Type B pancreatic cell (in vitro differentiated cells): Measurements from ENCODE around the gene HEATR9. TPM values are rescaled to one million over a fixed set of nuclear protein-coding genes. Genes with fewer than 3 reads are reported as not detected.

Experiments
- DNase-seq: peaks from one replicate; pipeline ENCODE4 v3.0.0; 2021; ENCODE audit warnings: mixed read lengths; ENCODE audit not compliant: unreplicated experiment; ENCODE audit errors: extremely low spot score
- H3K27ac Mint-ChIP-seq: 2 replicates; pipeline ENCODE4 v1.8.0; 2021; ENCODE audit warnings: mild to moderate bottlenecking, mixed read lengths
- H3K27me3 Mint-ChIP-seq: 2 replicates; pipeline ENCODE4 v1.8.0; 2021; ENCODE audit warnings: mixed read lengths
- H3K36me3 Mint-ChIP-seq: 2 replicates; pipeline ENCODE4 v1.8.0; 2021; ENCODE audit warnings: mixed read lengths
- H3K4me1 Mint-ChIP-seq: one replicate; pipeline ENCODE4 v1.8.0; 2021; ENCODE audit warnings: mixed read lengths; ENCODE audit not compliant: unreplicated experiment
- H3K4me3 Mint-ChIP-seq: 2 replicates; pipeline ENCODE4 v1.8.0; 2021; ENCODE audit warnings: mild to moderate bottlenecking, mixed read lengths
- H3K9me3 Mint-ChIP-seq: 2 replicates; pipeline ENCODE4 v1.8.0; 2021; ENCODE audit warnings: mixed read lengths
- CTCF ChIP-seq: fragments of 200-600 bp; sonication (generic); conservative IDR thresholded peaks from 2 replicates; pipeline ENCODE4 v1.5.0; 2021; ENCODE audit warnings: antibody characterized with exemption, mild to moderate bottlenecking
- long read RNA-seq: library from polyadenylated mRNA; unstranded; transcript quantifications from one replicate; pipeline ENCODE4 v2.0.0, GENCODE V29; 2020
- total RNA-seq: library from RNA; stranded (reverse); gene quantifications from 2 replicates; pipeline ENCODE4 v1.2.1, GENCODE V29; 2021; ENCODE audit warnings: low replicate concordance

The HEATR9 gene
- not detected in 2 replicates for total RNA-seq
- long read RNA-seq = 0 reads

GRCh38 chr17:35868737-35869136 is at the start of gene HEATR9:
Gene HEATR9, minus strand, starts transcription at chr17:35868891. Its CDS starts 149 bp downstream, at chr17:35868742.
- Mint-ChIP-seq H3K9me3 (no peaks in the 10 kb centered on the region), H3K27ac (no peak within 1 kb of the TSS), H3K4me3 (no peak within 1 kb of the TSS), H3K4me1 (peaks cover 13% of the 10 kb centered on the region), H3K27me3 (no peaks in the 10 kb centered on the region), H3K36me3 (no peaks in the 10 kb centered on the region)
- TF ChIP-seq CTCF = no peak
- no peak for DNase-seq

GRCh38 chr17:35917519-35918213 is 49.0 kb upstream of the HEATR9 start:
- H3K9me3 Mint-ChIP-seq = peaks cover 8% of the 10 kb centered on the region

GRCh38 chr17:35915153-35915964 is 46.7 kb upstream of the HEATR9 start:
- Mint-ChIP-seq H3K9me3 (peaks cover 8% of the 10 kb centered on the region), H3K4me3 (no peak overlapping the region), H3K36me3 (peaks cover 4% of the 10 kb centered on the region), H3K27ac (no peak overlapping the region), H3K4me1 (no peaks in the 10 kb centered on the region), H3K27me3 (no peaks in the 10 kb centered on the region)
- DNase-seq = no peak
- TF ChIP-seq CTCF = no peak

More at GRCh38 chr17:35917519-35918213, 49.0 kb upstream of the HEATR9 start:
- no peaks in the 10 kb centered on the region for H3K4me1 Mint-ChIP-seq
- peaks cover 4% of the 10 kb centered on the region for H3K36me3 Mint-ChIP-seq
- no peak overlapping the region for H3K4me3 Mint-ChIP-seq
- H3K27me3 Mint-ChIP-seq = no peaks in the 10 kb centered on the region
- H3K27ac Mint-ChIP-seq = no peak overlapping the region
- TF ChIP-seq CTCF = no peak
- no peak for DNase-seq

GRCh38 chr17:35914354-35914753 is 45.7 kb upstream of the HEATR9 start:
- H3K36me3 Mint-ChIP-seq = peaks cover 4% of the 10 kb centered on the region
- no peak for DNase-seq
- H3K4me3 Mint-ChIP-seq = no peak overlapping the region
- no peak for TF ChIP-seq CTCF
- no peaks in the 10 kb centered on the region for H3K27me3 Mint-ChIP-seq
- no peaks in the 10 kb centered on the region for H3K4me1 Mint-ChIP-seq
- no peak overlapping the region for H3K27ac Mint-ChIP-seq
- peaks cover 8% of the 10 kb centered on the region for H3K9me3 Mint-ChIP-seq

- Mint-ChIP-seq H3K27ac (no peak overlapping the region), H3K27me3 (no peaks in the 10 kb centered on the region), H3K4me3 (no peak overlapping the region), H3K36me3 (peaks cover 4% of the 10 kb centered on the region), H3K4me1 (no peaks in the 10 kb centered on the region), H3K9me3 (peaks cover 8% of the 10 kb centered on the region)
- TF ChIP-seq CTCF = no peak
- no peak for DNase-seq
Measured at GRCh38 chr17:35913609-35914008, 44.9 kb upstream of the HEATR9 start.
